ENCODE data around the gene ALS2. TPM values are rescaled to one million over a fixed set of nuclear protein-coding genes. Genes with fewer than 3 reads are reported as not detected.

Gene ALS2
- polyA plus RNA-seq, 1 of the 3 experiments (the other 2 are of a cell fraction), result 11.6 TPM

- no peak for TF ChIP-seq YY1 (IDR thresholded peaks at IDR 0.05; ENCODE audit: low read depth)
- TF ChIP-seq CTCF (IDR thresholded peaks at IDR 0.05), result no peak
- peak; percentile 96 for TF ChIP-seq PBX3 (IDR thresholded peaks at IDR 0.05)
- TF ChIP-seq RAD21 (IDR thresholded peaks at IDR 0.05; ENCODE audit: low read length), result no peak
- peak; percentile 95 for TF ChIP-seq FOXM1 (IDR thresholded peaks at IDR 0.05; ENCODE audit: low read depth)
- TF ChIP-seq RCOR1 (IDR thresholded peaks at IDR 0.05; ENCODE audit: low read length), result no peak
- TF ChIP-seq GABPA (IDR thresholded peaks at IDR 0.05; ENCODE audit: low read depth), result no peak
- no peak for TF ChIP-seq TAF1 (IDR thresholded peaks at IDR 0.05; ENCODE audit: borderline replicate concordance, low read depth, low read length)
- TF ChIP-seq NRF1 (IDR thresholded peaks at IDR 0.05; ENCODE audit: low read depth, low read length), result no peak
- no peak for TF ChIP-seq SIN3A (IDR thresholded peaks at IDR 0.05; ENCODE audit: borderline replicate concordance, low read depth, low read length)
- peak; percentile 68 to 96 for TF ChIP-seq EP300 (IDR thresholded peaks at IDR 0.05; ENCODE audit: borderline replicate concordance in 1 of 2, low read depth in 1 of 2, low read length in 1 of 2)
- peak; percentile 68 for TF ChIP-seq FOSL2 (IDR thresholded peaks at IDR 0.05; ENCODE audit: borderline replicate concordance, low read depth)
- TF ChIP-seq IRF3 (IDR thresholded peaks at IDR 0.05; ENCODE audit: low read depth, low read length), result no peak
- TF ChIP-seq ELF1 (IDR thresholded peaks at IDR 0.05), result no peak
- peak; percentile 81 for TF ChIP-seq POLR2AphosphoS5 (IDR thresholded peaks at IDR 0.05; ENCODE audit: low read depth, low read length)
- TF ChIP-seq NFIC (IDR thresholded peaks at IDR 0.05; ENCODE audit: borderline replicate concordance), result peak; percentile 72
- peak; percentile 68; the same call in 1 of the 2 replicates for TF ChIP-seq MEF2A (IDR thresholded peaks at IDR 0.05; ENCODE audit: borderline replicate concordance, low read depth)
- TF ChIP-seq, protein P1, sequence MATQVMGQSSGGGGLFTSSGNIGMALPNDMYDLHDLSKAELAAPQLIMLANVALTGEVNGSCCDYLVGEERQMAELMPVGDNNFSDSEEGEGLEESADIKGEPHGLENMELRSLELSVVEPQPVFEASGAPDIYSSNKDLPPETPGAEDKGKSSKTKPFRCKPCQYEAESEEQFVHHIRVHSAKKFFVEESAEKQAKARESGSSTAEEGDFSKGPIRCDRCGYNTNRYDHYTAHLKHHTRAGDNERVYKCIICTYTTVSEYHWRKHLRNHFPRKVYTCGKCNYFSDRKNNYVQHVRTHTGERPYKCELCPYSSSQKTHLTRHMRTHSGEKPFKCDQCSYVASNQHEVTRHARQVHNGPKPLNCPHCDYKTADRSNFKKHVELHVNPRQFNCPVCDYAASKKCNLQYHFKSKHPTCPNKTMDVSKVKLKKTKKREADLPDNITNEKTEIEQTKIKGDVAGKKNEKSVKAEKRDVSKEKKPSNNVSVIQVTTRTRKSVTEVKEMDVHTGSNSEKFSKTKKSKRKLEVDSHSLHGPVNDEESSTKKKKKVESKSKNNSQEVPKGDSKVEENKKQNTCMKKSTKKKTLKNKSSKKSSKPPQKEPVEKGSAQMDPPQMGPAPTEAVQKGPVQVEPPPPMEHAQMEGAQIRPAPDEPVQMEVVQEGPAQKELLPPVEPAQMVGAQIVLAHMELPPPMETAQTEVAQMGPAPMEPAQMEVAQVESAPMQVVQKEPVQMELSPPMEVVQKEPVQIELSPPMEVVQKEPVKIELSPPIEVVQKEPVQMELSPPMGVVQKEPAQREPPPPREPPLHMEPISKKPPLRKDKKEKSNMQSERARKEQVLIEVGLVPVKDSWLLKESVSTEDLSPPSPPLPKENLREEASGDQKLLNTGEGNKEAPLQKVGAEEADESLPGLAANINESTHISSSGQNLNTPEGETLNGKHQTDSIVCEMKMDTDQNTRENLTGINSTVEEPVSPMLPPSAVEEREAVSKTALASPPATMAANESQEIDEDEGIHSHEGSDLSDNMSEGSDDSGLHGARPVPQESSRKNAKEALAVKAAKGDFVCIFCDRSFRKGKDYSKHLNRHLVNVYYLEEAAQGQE (IDR thresholded peaks at IDR 0.05; ENCODE audit: low read depth, low read length), result no peak
- TF ChIP-seq MXI1 (IDR thresholded peaks at IDR 0.05; ENCODE audit: low read depth, low read length), result no peak
These were observed 125.9 kb downstream of the ALS2 start (continued) for GRCh38 chr2:201654616-201655384.
